HG03354 (cell line): Measurements from ENCODE around the gene MED15.
"Not testable (repeated sequence)": the region's sequence is repeated elsewhere in the genome, so short reads cannot be mapped to it uniquely, and the experiment has no call there.

Experiments
- ATAC-seq: cut with Tn5 transposase; IDR thresholded peaks from one replicate; pipeline ENCODE4 v1.9.1; 2021; ENCODE audit warnings: mild to moderate bottlenecking; ENCODE audit not compliant: unreplicated experiment, poor library complexity, severe bottlenecking

MED15 gene

GRCh38 chr22:20507253-20508066 is at the start of gene MED15:
MED15 (plus strand) TSS chr22:20507610; CDS start chr22:20507679, 69 bp downstream.
- peak; percentile 91 for ATAC-seq

GRCh38 chr22:20458530-20459151 is 48.8 kb upstream of the MED15 start:
- no peak for ATAC-seq

GRCh38 chr22:20459152-20459542 is 48.3 kb upstream of the MED15 start:
- ATAC-seq = no peak

GRCh38 chr22:20459862-20460261 is 47.5 kb upstream of the MED15 start:
- no peak for ATAC-seq

- ATAC-seq = no peak
Observed at GRCh38 chr22:20463324-20464095, 43.9 kb upstream of the MED15 start.

GRCh38 chr22:20464096-20464614 is 43.3 kb upstream of the MED15 start:
- no peak for ATAC-seq

- ATAC-seq = no peak
Observed at GRCh38 chr22:20464912-20465758, 42.3 kb upstream of the MED15 start.

GRCh38 chr22:20465759-20466077 is 41.7 kb upstream of the MED15 start:
- no peak for ATAC-seq

- no peak for ATAC-seq
Observed at GRCh38 chr22:20466659-20467379, 40.6 kb upstream of the MED15 start.

- ATAC-seq = no peak
Observed at GRCh38 chr22:20469110-20469868, 38.1 kb upstream of the MED15 start.

GRCh38 chr22:20470525-20470924 is 36.9 kb upstream of the MED15 start:
- ATAC-seq = not testable (repeated sequence)

GRCh38 chr22:20471126-20471833 is 36.1 kb upstream of the MED15 start:
- no peak for ATAC-seq

- ATAC-seq = no peak
Observed at GRCh38 chr22:20472629-20473442, 34.6 kb upstream of the MED15 start.

GRCh38 chr22:20475115-20475436 is 32.3 kb upstream of the MED15 start:
- ATAC-seq = no peak

GRCh38 chr22:20475569-20475968 is 31.8 kb upstream of the MED15 start:
- not testable (repeated sequence) for ATAC-seq

GRCh38 chr22:20478059-20478458 is 29.4 kb upstream of the MED15 start:
- ATAC-seq = not testable (repeated sequence)

- no peak for ATAC-seq
Observed at GRCh38 chr22:20479612-20480196, 27.7 kb upstream of the MED15 start.
